Measurements from ENCODE around the gene PCED1A.
"Not testable (repeated sequence)": the region's sequence is repeated elsewhere in the genome, so short reads cannot be mapped to it uniquely, and the experiment has no call there.

Gene PCED1A

GRCh38 chr20:2865630-2866029 lies 25.2 kb upstream of the PCED1A start:
- in situ Hi-C loops (cut with MboI; ENCODE audit: low sequenced_read_pairs) = no loop called here

- in situ Hi-C loops (cut with MboI; ENCODE audit: low sequenced_read_pairs) = no loop called here
Observed at GRCh38 chr20:2865101-2865500, 24.6 kb upstream of the PCED1A start.

DNA sequence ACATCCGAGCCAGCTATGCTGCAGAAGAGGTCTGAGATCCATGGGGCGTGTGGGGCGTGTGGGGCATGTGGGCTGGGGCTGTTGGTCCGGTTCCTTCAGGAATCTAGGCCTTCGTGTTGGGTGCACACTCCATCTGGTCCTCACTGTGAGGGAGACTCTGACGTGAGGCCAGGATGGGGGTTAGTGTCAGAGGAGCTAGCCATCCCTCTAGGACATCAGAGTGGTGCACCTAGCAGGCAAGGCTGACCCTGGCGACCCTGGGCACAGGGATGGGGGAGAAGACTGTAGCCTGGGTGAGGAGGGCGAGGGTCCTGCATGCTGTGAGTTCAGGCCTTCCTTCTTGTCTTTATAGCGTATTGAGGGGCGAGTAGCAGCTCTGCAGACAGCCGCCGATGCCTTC lies 24.2 kb upstream of the PCED1A start:
- in situ Hi-C loops (cut with MboI; ENCODE audit: low sequenced_read_pairs) = no loop called here

GRCh38 chr20:2859330-2860121 lies 19.1 kb upstream of the PCED1A start:
- in situ Hi-C loops (cut with MboI; ENCODE audit: low sequenced_read_pairs) = no loop called here

DNA sequence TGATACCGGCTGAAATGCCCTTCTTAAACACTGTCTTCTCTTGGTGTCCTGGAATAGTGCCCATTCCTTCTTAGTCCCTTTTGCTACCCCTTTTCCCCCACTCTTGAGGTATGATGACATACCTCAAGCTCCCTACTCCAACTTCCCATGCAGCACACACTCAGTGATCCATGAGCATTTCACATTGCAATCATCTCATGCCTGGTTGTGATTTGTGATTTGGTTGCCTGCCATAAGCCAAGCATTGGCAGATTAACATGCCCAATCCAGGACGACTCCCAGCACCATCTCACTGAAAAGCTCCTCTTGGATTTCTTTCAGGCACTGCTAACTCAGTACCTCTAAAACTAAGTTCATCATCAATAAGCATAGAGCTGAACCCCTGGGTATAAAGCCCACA lies 18.1 kb upstream of the PCED1A start:
- in situ Hi-C loops (cut with MboI; ENCODE audit: low sequenced_read_pairs) = no loop called here

- in situ Hi-C loops (cut with MboI; ENCODE audit: low sequenced_read_pairs) = no loop called here
Observed at GRCh38 chr20:2851086-2851485, 10.6 kb upstream of the PCED1A start.

- in situ Hi-C loops (cut with MboI; ENCODE audit: low sequenced_read_pairs) = no loop called here
Observed at GRCh38 chr20:2849529-2849928, 9.1 kb upstream of the PCED1A start.

DNA sequence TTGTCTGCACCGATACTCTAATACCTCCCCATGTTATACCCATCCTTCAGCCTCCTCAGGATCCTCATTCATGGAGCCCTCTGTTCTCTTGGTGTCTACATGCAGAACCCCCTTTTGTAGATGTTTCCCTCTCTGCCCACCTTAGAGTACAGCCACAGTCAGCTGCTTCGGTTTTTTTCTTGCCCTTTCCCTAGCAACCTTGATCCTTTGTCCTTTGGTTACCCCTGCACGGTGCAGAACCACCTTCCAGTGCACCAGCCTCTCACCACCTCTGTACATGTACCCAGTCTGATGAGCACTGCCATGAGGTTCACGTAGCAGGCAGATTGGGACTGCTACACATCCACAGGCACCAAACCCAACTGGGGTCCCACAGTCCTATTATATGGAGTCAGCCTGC lies 7.3 kb upstream of the PCED1A start:
- in situ Hi-C loops (cut with MboI; ENCODE audit: low sequenced_read_pairs) = no loop called here

- in situ Hi-C loops (cut with MboI; ENCODE audit: low sequenced_read_pairs) = no loop called here
Observed at GRCh38 chr20:2846698-2847097, 6.2 kb upstream of the PCED1A start.

GRCh38 chr20:2845607-2846006 lies 5.2 kb upstream of the PCED1A start:
- in situ Hi-C loops (cut with MboI; ENCODE audit: low sequenced_read_pairs) = no loop called here

DNA sequence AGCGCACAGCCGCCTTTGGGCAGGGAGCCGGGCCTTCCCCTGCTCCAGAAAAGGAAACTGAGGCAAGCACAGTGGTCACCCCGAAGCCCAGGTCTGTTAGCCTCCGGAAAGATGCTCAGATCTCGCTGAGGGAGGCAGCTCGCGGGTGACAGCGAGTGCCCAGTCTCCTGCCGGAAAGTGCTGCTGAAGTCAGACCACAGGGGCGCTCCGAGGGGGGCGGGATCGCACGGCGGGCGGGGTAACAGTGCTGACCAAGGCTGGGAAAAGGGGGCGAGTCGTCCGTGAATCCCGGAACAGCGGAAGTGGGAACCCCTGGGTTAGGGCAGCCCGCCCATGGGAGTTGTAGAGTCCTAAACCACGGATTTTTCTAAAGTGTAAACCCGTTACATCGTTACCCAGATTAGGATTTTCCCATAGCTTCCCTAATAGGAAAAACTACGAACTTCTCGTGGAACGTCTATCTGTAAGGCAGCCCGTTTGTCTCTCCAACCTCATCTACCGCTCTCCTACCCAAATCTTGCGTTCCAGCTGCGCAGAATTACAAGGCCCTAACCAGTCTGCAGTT lies 594 bp upstream of the PCED1A start:
- in situ Hi-C loops (cut with MboI; ENCODE audit: low sequenced_read_pairs) = no loop called here

GRCh38 chr20:2839732-2840137 lies 720 bp downstream of the PCED1A start:
- in situ Hi-C loops (cut with MboI; ENCODE audit: low sequenced_read_pairs) = no loop called here

- in situ Hi-C loops (cut with MboI; ENCODE audit: low sequenced_read_pairs) = no loop called here
Observed at GRCh38 chr20:2838847-2839671, 1.4 kb downstream of the PCED1A start.

- in situ Hi-C loops (cut with MboI; ENCODE audit: low sequenced_read_pairs) = no loop called here
Observed at GRCh38 chr20:2838170-2838797, 2.2 kb downstream of the PCED1A start.

GRCh38 chr20:2837221-2837960 lies 3.1 kb downstream of the PCED1A start:
- in situ Hi-C loops (cut with MboI; ENCODE audit: low sequenced_read_pairs) = no loop called here

DNA sequence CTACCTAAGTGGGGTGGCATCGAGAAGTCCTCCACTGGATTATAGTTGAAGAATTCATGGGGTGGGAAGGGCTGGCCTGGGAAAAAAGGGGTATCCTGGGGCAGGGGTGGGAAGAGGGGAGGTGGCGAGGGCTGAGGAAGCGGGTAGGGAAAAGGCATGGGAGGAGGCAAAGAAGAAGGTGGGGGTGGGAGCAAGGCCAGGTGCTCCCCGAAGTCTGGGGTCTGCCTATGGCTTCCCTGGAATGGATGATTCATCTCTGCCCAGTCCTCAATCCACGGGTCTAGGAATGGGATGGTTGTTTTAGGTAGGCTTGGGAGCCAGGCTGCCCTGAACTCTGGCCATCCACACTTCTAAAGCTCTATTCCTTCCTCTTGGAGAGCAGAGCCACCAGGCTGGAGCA lies 4.4 kb downstream of the PCED1A start:
- in situ Hi-C loops (cut with MboI; ENCODE audit: low sequenced_read_pairs) = no loop called here

- in situ Hi-C loops (cut with MboI; ENCODE audit: low sequenced_read_pairs) = no loop called here
Observed at GRCh38 chr20:2835331-2835796, 5.1 kb downstream of the PCED1A start.

GRCh38 chr20:2834401-2835110 lies 5.9 kb downstream of the PCED1A start:
- in situ Hi-C loops (cut with MboI; ENCODE audit: low sequenced_read_pairs) = no loop called here

GRCh38 chr20:2833761-2834160 lies 6.7 kb downstream of the PCED1A start:
- in situ Hi-C loops (cut with MboI; ENCODE audit: low sequenced_read_pairs) = no loop called here

GRCh38 chr20:2831206-2831605 lies 9.2 kb downstream of the PCED1A start:
- in situ Hi-C loops (cut with MboI; ENCODE audit: low sequenced_read_pairs) = not testable (repeated sequence)
